A673 (cell line): Measurements from ENCODE around the gene RNF157. TPM values are rescaled to one million over a fixed set of nuclear protein-coding genes. Genes with fewer than 3 reads are reported as not detected.

Experiments used
- BruUV-seq: library from RNA; stranded (reverse); fragments of 400-500 nt; replicated peaks from 2 replicates; lab custom pipeline; 2021; lab: Mats Ljungman, UMichigan
- CTCF ChIA-PET: fragments of 300-600 bp; sonication (Branson Sonifier 250); formaldehyde crosslinking; loops from one replicate; lab custom pipeline; 2022; ENCODE audit warnings: antibody characterized with exemption; lab: Charles Lee
- POLR2A ChIA-PET: fragments of 300-600 bp; sonication (Branson Sonifier 250); formaldehyde crosslinking; loops from one replicate; lab custom pipeline; 2022; ENCODE audit warnings: antibody characterized with exemption; ENCODE audit not compliant: low non-redundant PET; lab: Charles Lee
- DNase-seq: peaks from one replicate; pipeline ENCODE4 v3.0.0-alpha.2; 2015; ENCODE audit warnings: low spot score
- H3K27ac ChIP-seq: fragments of 200-600 bp; sonication (generic); 2 replicates; pipeline ENCODE4 v1.5.1; 2016; ENCODE audit warnings: mixed run types, low read depth, mild to moderate bottlenecking, mixed read lengths, antibody characterized with exemption, low read length; ENCODE audit not compliant: poor library complexity, severe bottlenecking
- H3K27me3 ChIP-seq: fragments of 200-600 bp; sonication (generic); replicated peaks from 2 replicates; pipeline ENCODE4 v1.6.1; 2017; ENCODE audit warnings: mixed run types, low read depth, mild to moderate bottlenecking, mixed read lengths, antibody characterized with exemption, low read length; ENCODE audit not compliant: insufficient read depth, poor library complexity
- H3K36me3 ChIP-seq: fragments of 200-600 bp; sonication (generic); 2 replicates; pipeline ENCODE4 v1.6.1; 2016; ENCODE audit warnings: mixed run types, mild to moderate bottlenecking, mixed read lengths, antibody characterized with exemption, low read length; ENCODE audit not compliant: insufficient read depth, poor library complexity, severe bottlenecking
- H3K4me1 ChIP-seq: fragments of 200-600 bp; sonication (generic); 2 replicates; pipeline ENCODE4 v1.6.1; 2017; ENCODE audit warnings: mixed run types, mild to moderate bottlenecking, mixed read lengths, antibody characterized with exemption, low read length; ENCODE audit not compliant: insufficient read depth, poor library complexity, severe bottlenecking
- H3K4me3 ChIP-seq: fragments of 200-600 bp; sonication (generic); 2 replicates; pipeline ENCODE4 v1.5.1; 2016; ENCODE audit warnings: low read depth, mixed run types, mild to moderate bottlenecking, mixed read lengths, low read length; ENCODE audit not compliant: poor library complexity, severe bottlenecking
- H3K9me3 ChIP-seq: fragments of 200-600 bp; sonication (generic); 2 replicates; pipeline ENCODE4 v1.6.1; 2016; ENCODE audit warnings: mixed run types, low read depth, mild to moderate bottlenecking, mixed read lengths, antibody characterized with exemption, low read length; ENCODE audit not compliant: poor library complexity, severe bottlenecking
- EZH2 ChIP-seq: fragments of 200-600 bp; sonication (generic); IDR thresholded peaks from 2 replicates; pipeline ENCODE4 v1.6.1; 2017; ENCODE audit warnings: borderline replicate concordance, low read depth, mild to moderate bottlenecking, mixed read lengths, antibody characterized with exemption, low read length; ENCODE audit not compliant: poor library complexity, severe bottlenecking
- intact Hi-C: fragments of 100-400 bp; cut with micrococcal nuclease; formaldehyde crosslinking; loops from one replicate; pipeline ENCODE4 v1.10.0; 2022; ENCODE audit not compliant: unreplicated experiment
- total RNA-seq: library from RNA; stranded (reverse); gene quantifications from 2 replicates; pipeline ENCODE4 v1.2.3, GENCODE V29; 2021
- TF ChIP-seq, protein P1 (sequence below): fragments of 300-800, 200-600 bp; sonication (generic); conservative IDR thresholded peaks from 2 replicates; pipeline ENCODE4 v1.5.1; 2017; ENCODE audit warnings: low read depth, mild to moderate bottlenecking, antibody characterized with exemption, low read length, moderate library complexity, mixed read lengths

The RNF157 gene
- total RNA-seq, 1 experiment from 2014 or later: 0.56 TPM

DNA sequence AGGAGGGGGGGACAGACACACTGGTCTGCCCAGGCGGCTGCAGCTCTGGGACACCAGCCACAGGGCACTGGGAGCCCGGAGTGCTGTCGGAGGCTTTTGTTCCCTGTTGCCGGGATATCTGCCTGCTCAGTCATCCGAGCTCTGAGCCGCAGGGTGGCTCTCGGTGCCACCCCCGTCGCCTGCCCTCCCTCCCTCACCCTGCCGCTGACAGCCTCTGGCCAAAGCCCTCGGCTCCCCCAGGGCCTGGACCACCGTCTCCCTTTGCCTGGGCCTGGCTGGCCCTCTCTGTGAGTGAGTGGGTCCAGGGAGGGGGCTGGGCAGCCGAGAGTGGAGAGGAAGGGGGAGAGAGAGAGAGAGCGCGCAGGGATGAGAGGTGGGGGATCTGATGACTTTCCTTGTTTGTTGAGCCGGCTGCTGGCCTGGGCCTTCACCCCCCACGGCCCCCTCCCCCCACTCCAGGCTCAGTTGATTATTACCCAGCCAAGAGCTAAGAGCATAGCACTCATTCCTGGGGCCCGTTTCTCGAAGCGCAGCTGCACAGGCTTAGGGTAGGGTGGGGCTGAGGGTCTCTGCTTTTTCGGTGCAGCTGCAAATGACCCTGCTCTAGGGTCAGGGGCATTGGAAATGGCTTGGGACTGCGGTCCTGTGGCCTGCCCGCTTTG, 101.9 kb downstream of the RNF157 start:
- POLR2A ChIA-PET: no interaction called here
- Histone ChIP-seq H3K27ac (no peak overlapping the region), H3K36me3 (no peaks in the 10 kb centered on the region), H3K27me3 (no peaks in the 10 kb centered on the region), H3K4me3 (no peak overlapping the region), H3K4me1 (peaks cover 36% of the 10 kb centered on the region), H3K9me3 (no peaks in the 10 kb centered on the region)
- no peak for TF ChIP-seq EZH2
- TF ChIP-seq, protein P1, sequence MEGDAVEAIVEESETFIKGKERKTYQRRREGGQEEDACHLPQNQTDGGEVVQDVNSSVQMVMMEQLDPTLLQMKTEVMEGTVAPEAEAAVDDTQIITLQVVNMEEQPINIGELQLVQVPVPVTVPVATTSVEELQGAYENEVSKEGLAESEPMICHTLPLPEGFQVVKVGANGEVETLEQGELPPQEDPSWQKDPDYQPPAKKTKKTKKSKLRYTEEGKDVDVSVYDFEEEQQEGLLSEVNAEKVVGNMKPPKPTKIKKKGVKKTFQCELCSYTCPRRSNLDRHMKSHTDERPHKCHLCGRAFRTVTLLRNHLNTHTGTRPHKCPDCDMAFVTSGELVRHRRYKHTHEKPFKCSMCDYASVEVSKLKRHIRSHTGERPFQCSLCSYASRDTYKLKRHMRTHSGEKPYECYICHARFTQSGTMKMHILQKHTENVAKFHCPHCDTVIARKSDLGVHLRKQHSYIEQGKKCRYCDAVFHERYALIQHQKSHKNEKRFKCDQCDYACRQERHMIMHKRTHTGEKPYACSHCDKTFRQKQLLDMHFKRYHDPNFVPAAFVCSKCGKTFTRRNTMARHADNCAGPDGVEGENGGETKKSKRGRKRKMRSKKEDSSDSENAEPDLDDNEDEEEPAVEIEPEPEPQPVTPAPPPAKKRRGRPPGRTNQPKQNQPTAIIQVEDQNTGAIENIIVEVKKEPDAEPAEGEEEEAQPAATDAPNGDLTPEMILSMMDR: no peak
- intact Hi-C loops: no loop called here
- DNase-seq: no peak
- CTCF ChIA-PET: interaction anchor here (0.7 kb wide), 1 partner anchor 17 kb away, joined by 4 read pairs; no protein-coding TSS in a partner anchor
- no TSS peak for BruUV-seq

- no peaks in the 10 kb centered on the region for H3K27me3 ChIP-seq
- peaks cover 29% of the 10 kb centered on the region for H3K4me1 ChIP-seq
- intact Hi-C loops: no loop called here
- TF ChIP-seq, protein P1: no peak
- TF ChIP-seq EZH2: no peak
- no peak overlapping the region for H3K27ac ChIP-seq
- DNase-seq: no peak
- ChIA-PET CTCF (interaction anchor here (0.7 kb wide), 1 partner anchor 16 kb away, joined by 4 read pairs; no protein-coding TSS in a partner anchor), POLR2A (no interaction called here)
- H3K36me3 ChIP-seq: no peaks in the 10 kb centered on the region
- BruUV-seq: no TSS peak
- no peak overlapping the region for H3K4me3 ChIP-seq
- H3K9me3 ChIP-seq: no peaks in the 10 kb centered on the region
Measured at GRCh38 chr17:76137351-76138233, 102.7 kb downstream of the RNF157 start.

DNA sequence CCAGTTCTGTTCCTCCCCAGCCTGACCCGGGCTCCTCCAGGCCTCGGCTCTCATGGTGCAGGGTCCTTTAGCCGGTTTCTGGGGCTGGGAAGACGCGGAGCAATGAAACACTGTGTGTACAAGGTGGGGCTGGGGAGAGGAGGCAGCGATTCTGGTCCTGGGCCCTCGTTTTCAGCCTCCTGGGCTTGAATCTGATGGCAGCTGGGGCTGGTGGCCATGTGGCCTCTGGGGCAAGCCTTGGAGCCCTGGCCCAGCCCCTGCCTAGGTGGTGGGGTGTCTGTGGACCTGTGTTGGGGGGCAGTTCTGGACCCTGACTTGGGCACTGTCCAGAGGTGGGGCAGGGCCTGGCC, 103.3 kb downstream of the RNF157 start:
- BruUV-seq: no TSS peak
- H3K27ac ChIP-seq: no peak overlapping the region
- peaks cover 23% of the 10 kb centered on the region for H3K4me1 ChIP-seq
- H3K36me3 ChIP-seq: no peaks in the 10 kb centered on the region
- H3K27me3 ChIP-seq: no peaks in the 10 kb centered on the region
- DNase-seq: no peak
- POLR2A ChIA-PET: no interaction called here
- H3K4me3 ChIP-seq: no peak overlapping the region
- no peak for TF ChIP-seq EZH2
- TF ChIP-seq, protein P1: no peak
- intact Hi-C loops: no loop called here
- H3K9me3 ChIP-seq: no peaks in the 10 kb centered on the region
- CTCF ChIA-PET: no interaction called here
